NB4 (cell line): ENCODE results near the gene RAPGEF4.
A peak's percentile ranks its signal among the peaks of the same experiment; 100 is the strongest.

ENCODE experiments used
- DNase-seq: peaks from one replicate; pipeline ENCODE4 v3.0.0; 2010; ENCODE audit warnings: low read depth
- H3K4me3 ChIP-seq: one replicate; pipeline ENCODE4 v1.5.1; 2011; ENCODE audit warnings: mild to moderate bottlenecking, low read depth, low read length, moderate library complexity
- MYC ChIP-seq: IDR thresholded peaks from 2 replicates; pipeline ENCODE4 v1.6.1; 2011; ENCODE audit warnings: low read depth, low read length
- POLR2A ChIP-seq: IDR thresholded peaks from 2 replicates; pipeline ENCODE4 v1.6.1; 2011; ENCODE audit warnings: mild to moderate bottlenecking; ENCODE audit not compliant: insufficient read length; ENCODE audit errors: extremely low read depth
- TF ChIP-seq, protein P1 (sequence below): IDR thresholded peaks from one replicate; pipeline ENCODE4 v1.5.1; 2012; ENCODE audit warnings: low read depth, low read length
- TF ChIP-seq, protein P2 (sequence below): IDR thresholded peaks from 2 replicates; pipeline ENCODE4 v1.6.1; 2011; ENCODE audit warnings: low read depth, low read length

Gene RAPGEF4

GRCh38 chr2:172962824-172963223, 227.2 kb downstream of the RAPGEF4 start:
- no peak overlapping the region for H3K4me3 ChIP-seq
- TF ChIP-seq, protein P1, sequence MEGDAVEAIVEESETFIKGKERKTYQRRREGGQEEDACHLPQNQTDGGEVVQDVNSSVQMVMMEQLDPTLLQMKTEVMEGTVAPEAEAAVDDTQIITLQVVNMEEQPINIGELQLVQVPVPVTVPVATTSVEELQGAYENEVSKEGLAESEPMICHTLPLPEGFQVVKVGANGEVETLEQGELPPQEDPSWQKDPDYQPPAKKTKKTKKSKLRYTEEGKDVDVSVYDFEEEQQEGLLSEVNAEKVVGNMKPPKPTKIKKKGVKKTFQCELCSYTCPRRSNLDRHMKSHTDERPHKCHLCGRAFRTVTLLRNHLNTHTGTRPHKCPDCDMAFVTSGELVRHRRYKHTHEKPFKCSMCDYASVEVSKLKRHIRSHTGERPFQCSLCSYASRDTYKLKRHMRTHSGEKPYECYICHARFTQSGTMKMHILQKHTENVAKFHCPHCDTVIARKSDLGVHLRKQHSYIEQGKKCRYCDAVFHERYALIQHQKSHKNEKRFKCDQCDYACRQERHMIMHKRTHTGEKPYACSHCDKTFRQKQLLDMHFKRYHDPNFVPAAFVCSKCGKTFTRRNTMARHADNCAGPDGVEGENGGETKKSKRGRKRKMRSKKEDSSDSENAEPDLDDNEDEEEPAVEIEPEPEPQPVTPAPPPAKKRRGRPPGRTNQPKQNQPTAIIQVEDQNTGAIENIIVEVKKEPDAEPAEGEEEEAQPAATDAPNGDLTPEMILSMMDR = no peak
- TF ChIP-seq POLR2A = no peak
- TF ChIP-seq, protein P2, sequence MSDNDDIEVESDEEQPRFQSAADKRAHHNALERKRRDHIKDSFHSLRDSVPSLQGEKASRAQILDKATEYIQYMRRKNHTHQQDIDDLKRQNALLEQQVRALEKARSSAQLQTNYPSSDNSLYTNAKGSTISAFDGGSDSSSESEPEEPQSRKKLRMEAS = no peak
- TF ChIP-seq MYC = no peak
- peak; percentile 88 for DNase-seq

GRCh38 chr2:172964511-172965139, 229.0 kb downstream of the RAPGEF4 start:
- DNase-seq = no peak
- H3K4me3 ChIP-seq = no peak overlapping the region
- TF ChIP-seq POLR2A (no peak), MYC (no peak)
- TF ChIP-seq, protein P2 = no peak
- TF ChIP-seq, protein P1 = no peak

GRCh38 chr2:172965433-172966212, 230.0 kb downstream of the RAPGEF4 start:
- DNase-seq = no peak
- H3K4me3 ChIP-seq = no peak overlapping the region
- no peak for TF ChIP-seq POLR2A
- TF ChIP-seq, protein P2 = no peak
- TF ChIP-seq, protein P1 = no peak
- TF ChIP-seq MYC = no peak

- no peak overlapping the region for H3K4me3 ChIP-seq
- TF ChIP-seq, protein P1 = no peak
- no peak for TF ChIP-seq POLR2A
- TF ChIP-seq, protein P2 = no peak
- no peak for TF ChIP-seq MYC
- no peak for DNase-seq
Observed at GRCh38 chr2:172967036-172967982, 231.7 kb downstream of the RAPGEF4 start.

DNA sequence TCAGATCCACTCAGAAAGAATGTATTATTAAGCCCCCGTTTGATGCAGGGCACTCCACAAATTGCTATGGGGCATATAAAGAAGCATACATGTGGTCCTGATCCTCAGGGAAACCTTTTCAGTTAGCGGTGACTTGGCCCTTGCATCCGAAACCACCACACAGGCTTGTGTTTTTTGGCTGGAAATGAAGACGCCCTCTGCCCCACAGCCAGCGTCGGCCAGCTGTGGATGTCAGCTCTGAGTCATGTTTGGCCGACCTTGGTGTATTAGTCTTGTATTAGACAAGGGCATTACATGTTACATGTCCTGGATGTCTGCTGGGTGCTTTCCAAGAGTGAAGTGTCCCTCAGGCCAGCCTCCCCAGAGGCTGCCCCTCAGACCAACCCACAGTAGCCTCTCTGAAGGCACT, 232.4 kb downstream of the RAPGEF4 start:
- DNase-seq = no peak
- H3K4me3 ChIP-seq = no peak overlapping the region
- TF ChIP-seq POLR2A = no peak
- TF ChIP-seq, protein P1 = no peak
- TF ChIP-seq, protein P2 = no peak
- no peak for TF ChIP-seq MYC
